GM12872 (cell line): ENCODE measurements around the gene KCNG2.

ENCODE experiments used
- TF ChIP-seq, protein P1 (sequence below): IDR thresholded peaks from 3 replicates; pipeline ENCODE4 v1.5.1; 2011; ENCODE audit warnings: low read depth, mild to moderate bottlenecking, low read length, moderate library complexity; ENCODE audit not compliant: insufficient read depth

The KCNG2 gene

GRCh38 chr18:79770826-79771225, 26.9 kb upstream of the KCNG2 start:
- TF ChIP-seq, protein P1, sequence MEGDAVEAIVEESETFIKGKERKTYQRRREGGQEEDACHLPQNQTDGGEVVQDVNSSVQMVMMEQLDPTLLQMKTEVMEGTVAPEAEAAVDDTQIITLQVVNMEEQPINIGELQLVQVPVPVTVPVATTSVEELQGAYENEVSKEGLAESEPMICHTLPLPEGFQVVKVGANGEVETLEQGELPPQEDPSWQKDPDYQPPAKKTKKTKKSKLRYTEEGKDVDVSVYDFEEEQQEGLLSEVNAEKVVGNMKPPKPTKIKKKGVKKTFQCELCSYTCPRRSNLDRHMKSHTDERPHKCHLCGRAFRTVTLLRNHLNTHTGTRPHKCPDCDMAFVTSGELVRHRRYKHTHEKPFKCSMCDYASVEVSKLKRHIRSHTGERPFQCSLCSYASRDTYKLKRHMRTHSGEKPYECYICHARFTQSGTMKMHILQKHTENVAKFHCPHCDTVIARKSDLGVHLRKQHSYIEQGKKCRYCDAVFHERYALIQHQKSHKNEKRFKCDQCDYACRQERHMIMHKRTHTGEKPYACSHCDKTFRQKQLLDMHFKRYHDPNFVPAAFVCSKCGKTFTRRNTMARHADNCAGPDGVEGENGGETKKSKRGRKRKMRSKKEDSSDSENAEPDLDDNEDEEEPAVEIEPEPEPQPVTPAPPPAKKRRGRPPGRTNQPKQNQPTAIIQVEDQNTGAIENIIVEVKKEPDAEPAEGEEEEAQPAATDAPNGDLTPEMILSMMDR: no peak

DNA sequence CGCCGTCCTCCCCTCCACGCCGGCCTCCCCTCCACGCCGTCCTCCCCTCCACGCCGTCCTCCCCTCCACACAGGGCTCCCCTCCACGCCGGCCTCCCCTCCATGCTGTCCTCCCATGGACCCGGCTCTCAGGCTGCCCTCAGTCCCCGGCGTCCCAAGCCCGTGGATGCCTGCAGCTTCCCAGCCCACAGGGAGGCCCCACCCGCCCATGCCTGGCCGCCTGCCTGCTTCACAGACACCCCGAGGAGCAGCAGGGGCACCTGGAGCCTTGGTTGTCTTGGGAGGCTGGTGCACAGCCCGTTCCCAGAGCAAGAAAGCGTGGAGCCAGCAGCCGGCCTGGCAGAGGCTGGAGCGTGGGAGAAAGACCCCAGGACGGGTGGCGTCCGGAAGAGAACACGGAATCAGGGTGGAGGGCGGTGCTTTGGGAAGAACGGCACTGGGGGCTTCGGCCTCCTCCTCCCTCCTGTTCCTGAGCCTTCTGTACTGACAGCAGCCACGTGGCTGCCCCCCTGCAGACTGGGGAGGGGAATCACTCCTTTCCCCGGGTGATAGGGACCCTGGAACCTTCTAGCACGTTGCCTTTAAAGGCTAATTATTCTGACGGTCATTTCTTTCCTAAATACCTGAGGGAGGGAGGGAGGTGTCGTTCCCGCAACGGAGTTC, 26.2 kb upstream of the KCNG2 start:
- TF ChIP-seq, protein P1: no peak

GRCh38 chr18:79772108-79772864, 25.5 kb upstream of the KCNG2 start:
- TF ChIP-seq, protein P1: no peak

- TF ChIP-seq, protein P1: no peak
These were observed 24.7 kb upstream of the KCNG2 start for GRCh38 chr18:79772865-79773696.

DNA sequence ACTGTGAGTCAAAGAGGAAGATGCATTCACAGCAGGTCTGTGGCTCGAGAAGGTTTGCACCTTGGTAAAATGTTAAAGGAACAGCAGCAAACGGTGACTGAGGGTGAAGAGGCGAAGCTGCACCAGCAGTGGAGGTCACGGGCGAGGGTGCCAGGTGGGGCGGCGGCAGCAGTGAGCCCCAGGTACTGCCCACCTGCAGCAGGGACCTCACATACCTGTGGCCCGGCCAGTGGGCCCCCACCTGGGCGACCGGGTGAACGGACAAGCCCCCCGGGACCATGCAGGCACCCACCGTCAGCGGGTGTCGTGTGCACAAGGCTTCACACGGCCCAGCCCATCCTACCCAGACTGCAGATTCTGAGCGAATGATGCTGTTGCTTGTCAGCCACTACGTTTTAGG, 23.6 kb upstream of the KCNG2 start:
- TF ChIP-seq, protein P1: no peak

DNA sequence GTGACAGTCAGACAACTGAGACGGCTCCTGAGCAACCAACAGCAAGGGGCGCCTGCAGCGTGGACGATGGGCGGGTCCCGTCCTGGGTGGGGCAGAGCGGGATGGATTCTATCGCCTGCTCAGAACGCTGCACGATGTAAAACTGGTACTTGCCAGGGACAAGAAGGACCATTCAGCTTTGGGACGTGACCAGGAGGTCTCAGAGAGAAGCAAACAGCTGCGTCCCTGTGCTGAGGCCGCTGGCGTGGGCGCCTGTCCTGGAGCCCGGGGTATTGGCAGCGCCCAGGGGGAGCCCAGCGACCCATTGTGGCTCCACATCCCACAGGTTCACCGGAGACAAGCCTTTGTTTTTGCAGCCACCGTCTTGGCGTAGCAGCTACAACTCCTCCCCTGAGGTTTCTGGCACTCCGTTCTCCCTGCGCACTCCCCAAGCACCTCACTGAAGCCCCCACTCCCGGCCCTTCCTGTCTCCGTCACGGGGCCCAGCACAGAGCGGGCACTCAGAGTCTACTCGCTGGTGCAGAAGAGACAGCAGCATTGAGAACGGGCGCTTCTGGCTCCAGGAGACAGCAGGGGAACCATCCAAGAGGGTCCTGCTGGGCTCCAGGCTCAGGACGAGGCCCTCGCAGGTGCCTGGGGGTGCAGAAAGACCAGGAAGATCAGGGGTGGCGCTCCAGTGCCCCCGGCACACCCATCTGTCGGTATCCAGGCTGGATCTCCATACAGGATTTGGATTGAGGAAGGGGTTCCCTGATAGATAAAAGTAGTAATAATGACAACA, 22.1 kb upstream of the KCNG2 start:
- TF ChIP-seq, protein P1: no peak
